ENCODE data around the gene KRTAP2-4.

- TF ChIP-seq YY1 (IDR thresholded peaks at IDR 0.05; ENCODE audit: insufficient read depth, insufficient read length), result no peak
- TF ChIP-seq ZNF274 (IDR thresholded peaks at IDR 0.05; ENCODE audit: low read depth, low read length), result no peak
- TF ChIP-seq SUZ12 (IDR thresholded peaks at IDR 0.05; ENCODE audit: extremely low read depth, insufficient read depth, insufficient read length), result no peak
Measured at GRCh38 chr17:41069031-41069430, 3.4 kb upstream of the KRTAP2-4 start.

Data from NT2/D1 (cell line).